ENCODE results near the gene DIDO1. TPM values are rescaled to one million over a fixed set of nuclear protein-coding genes. Genes with fewer than 3 reads are reported as not detected.

Gene DIDO1
- total and polyA plus RNA-seq, 2 of the 4 experiments (the other 2 are of a cell fraction): 21.8 to 28.1 TPM

DNA sequence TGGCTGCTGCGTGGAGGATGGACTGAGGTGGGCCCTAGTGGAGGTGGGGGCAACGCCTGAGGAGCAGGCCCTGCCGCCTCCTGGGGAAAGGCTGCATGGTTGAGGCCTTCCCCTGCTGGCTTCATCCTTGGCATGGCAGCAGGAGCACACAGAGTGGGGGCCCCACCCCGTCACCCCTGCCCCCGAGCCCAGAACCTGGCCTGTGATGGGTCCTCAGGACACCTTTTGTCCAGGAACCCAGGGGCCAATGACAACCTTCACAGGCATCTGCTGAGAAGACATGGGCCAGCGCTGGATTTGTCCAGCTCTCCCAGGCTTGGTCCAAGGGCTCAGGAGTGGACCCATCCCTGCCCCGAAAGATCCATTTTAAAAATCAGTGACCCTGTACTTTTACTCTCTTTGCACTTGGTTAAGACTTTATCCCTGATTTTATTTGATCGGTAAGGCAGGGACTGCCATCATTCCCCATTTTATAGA is 25.6 kb upstream of the DIDO1 start (continued):
- no peak for TF ChIP-seq CHD1 (IDR thresholded peaks at IDR 0.05; ENCODE audit: low read depth, low read length)

GRCh38 chr20:62951143-62951895 is 25.0 kb upstream of the DIDO1 start:
- no peak for DNase-seq

More at GRCh38 chr20:62951143-62951895, 25.0 kb upstream of the DIDO1 start:
- Histone ChIP-seq H2AFZ (replicated peaks; ENCODE audit: low read length, poor library complexity) (no peak overlapping the region), H4K8ac (ENCODE audit: low read depth in 2 of 2, low read length in 2 of 2) (no peak overlapping the region), H2BK20ac (ENCODE audit: low read depth, low read length) (no peak overlapping the region), H3K9me3 (ENCODE audit: control insufficient read depth, insufficient read depth, low read length) (peaks cover 2% of the 10 kb centered on the region; the same call in 1 of the 2 replicates), H2BK120ac (ENCODE audit: low read depth, low read length) (no peak overlapping the region), H3K4ac (ENCODE audit: low read depth, low read length) (no peak overlapping the region), H3K56ac (ENCODE audit: extremely low read depth, insufficient read depth, low read length) (no peak overlapping the region), H3K4me1 (ENCODE audit: control insufficient read depth, insufficient read depth, low read length) (peaks cover 13% of the 10 kb centered on the region), H2AK9ac (replicated peaks; ENCODE audit: low read depth, low read length, poor library complexity) (peak overlapping the region; percentile 30), H2BK5ac (ENCODE audit: low read depth, low read length, poor library complexity, severe bottlenecking) (no peak overlapping the region), H4K5ac (ENCODE audit: low read depth, low read length) (no peak overlapping the region), H3K18ac (ENCODE audit: low read depth, low read length) (no peak overlapping the region), H3K9me1 (ENCODE audit: insufficient read depth, low read length) (peaks cover 8% of the 10 kb centered on the region; the same call in 1 of the 2 replicates), H3K36me3 (ENCODE audit: control insufficient read depth, insufficient read depth, low read length) (peaks cover 33% of the 10 kb centered on the region), H3K27me3 (ENCODE audit: control insufficient read depth, insufficient read depth, low read length) (no peaks in the 10 kb centered on the region), H3K4me3 (ENCODE audit: insufficient read depth, low read depth, low read length) (no peak overlapping the region), H3K79me1 (ENCODE audit: low read depth in 1 of 2, low read length in 2 of 2) (peaks cover 11 to 26% of the 10 kb centered on the region in 2 experiments; a peak in 2 of 4 replicates), H3K27ac (ENCODE audit: insufficient read depth, low read length) (no peak overlapping the region), H3K14ac (replicated peaks; ENCODE audit: low read depth, low read length) (no peak overlapping the region), H3K23ac (ENCODE audit: low read depth, low read length) (no peak overlapping the region), H2BK15ac (ENCODE audit: low read depth, low read length) (no peak overlapping the region), H4K91ac (ENCODE audit: insufficient read depth, low read depth, low read length) (no peak overlapping the region), H4K20me1 (ENCODE audit: insufficient read depth, low read length) (peaks cover 13% of the 10 kb centered on the region), H3K9ac (ENCODE audit: low read depth, low read length) (no peak overlapping the region), H2AK5ac (ENCODE audit: low read depth, low read length) (no peak overlapping the region), H3K4me2 (ENCODE audit: low read depth, low read length) (no peak overlapping the region)
- no TSS peak for BruUV-seq (replicated peaks)
- POLR2A ChIA-PET (ENCODE audit: unreplicated experiment): no interaction called here
- dilution Hi-C loops (cut with HindIII; ENCODE audit: low sequenced_read_pairs, unreplicated experiment): no loop called here
- WGBS, 2 experiments (ENCODE audit: extremely low coverage in 2 of 2, insufficient read length in 1 of 2): 97% methylated on average over 5 of the region's 11 CpGs; no CpG with 5 or more reads in 1 of the 2 experiments
- TF ChIP-seq MAFK (IDR thresholded peaks at IDR 0.05; ENCODE audit: low read depth, low read length): no peak
- no peak for TF ChIP-seq USF2 (IDR thresholded peaks at IDR 0.05; ENCODE audit: low read depth, low read length)
- no peak for TF ChIP-seq MXI1 (IDR thresholded peaks at IDR 0.05; ENCODE audit: borderline replicate concordance, low read depth, low read length)
- TF ChIP-seq CHD1 (IDR thresholded peaks at IDR 0.05; ENCODE audit: low read depth, low read length): no peak
- TF ChIP-seq RCOR1 (IDR thresholded peaks at IDR 0.05; ENCODE audit: insufficient replicate concordance, low read length): no peak
- no peak for TF ChIP-seq RAD21 (IDR thresholded peaks at IDR 0.05; ENCODE audit: low read length)
- CTCF ChIA-PET: no interaction called here
- ATAC-seq (ENCODE audit: low read depth): no peak
- intact Hi-C loops (cut with micrococcal nuclease): no loop called here
- in situ Hi-C loops (cut with MboI; ENCODE audit: low sequenced_read_pairs): no loop called here

All from IMR-90 (cell line).